Gastrocnemius medialis (tissue), 4 donors: Measurements from ENCODE around the gene MRPL2. TPM values are rescaled to one million over a fixed set of nuclear protein-coding genes. Genes with fewer than 3 reads are reported as not detected.
A peak's percentile ranks its signal among the peaks of the same experiment; 100 is the strongest.

ENCODE experiments used
- ATAC-seq, 2 donors: fragments of 150-250 bp; one replicate each; pipeline ENCODE4 v1.9.1; 2016
- DNase-seq, 2 donors: peaks; one replicate each; pipeline ENCODE4 v3.0.0-alpha.2; 2019
- H3K27ac ChIP-seq, 4 donors: fragments of 200-600 bp; sonication (generic); 1 replicate in 1 of 4; 2 replicates in 3 of 4; pipeline ENCODE4 v1.5.1; 2016 to 2018; ENCODE audit warnings: mild to moderate bottlenecking in 2 of 4, moderate library complexity in 1 of 4
- H3K27me3 ChIP-seq, 3 donors: fragments of 200-600 bp; sonication (generic) in 2 of 3; 1 replicate in 1 of 3; 2 replicates in 2 of 3; pipeline versions ENCODE4 v1.5.1 to v1.6.0; 2016 to 2019; ENCODE audit warnings: mild to moderate bottlenecking in 1 of 3, moderate library complexity in 1 of 3
- H3K36me3 ChIP-seq, 2 donors: fragments of 200-600 bp; sonication (generic) in 1 of 2; one replicate each; pipeline ENCODE4 v1.5.1; 2017 to 2018
- H3K4me1 ChIP-seq, 2 donors: fragments of 200-600 bp; sonication (generic) in 1 of 2; one replicate each; pipeline ENCODE4 v1.5.1; 2016 to 2017; ENCODE audit warnings: mild to moderate bottlenecking in 2 of 2
- H3K4me3 ChIP-seq, 4 donors: fragments of 200-600 bp; sonication (generic) in 3 of 4; 1 replicate in 1 of 4; 2 replicates in 3 of 4; pipeline ENCODE4 v1.5.1; 2016 to 2019; ENCODE audit warnings: mild to moderate bottlenecking in 2 of 4
- H3K9me3 ChIP-seq, 3 donors: fragments of 200-600 bp; sonication (generic) in 2 of 3; 1 replicate in 1 of 3; 2 replicates in 2 of 3; pipeline ENCODE4 v1.5.1; 2016 to 2019
- POLR2A ChIP-seq, 2 donors: fragments of 450-650 bp; IDR thresholded peaks; one replicate each; pipeline ENCODE4 v1.6.1; 2017; ENCODE audit warnings: antibody characterized with exemption in 2 of 2, mild to moderate bottlenecking in 2 of 2, moderate library complexity in 2 of 2
- in situ Hi-C, 4 donors: fragments of 200-750 bp; cut with MboI; loops; one replicate each; pipeline versions ENCODE4 v1.15.0 to v1.8.0; 2017; ENCODE audit warnings: low sequenced_read_pairs in 4 of 4
- intact Hi-C: fragments of 100-400 bp; cut with DNase I; formaldehyde crosslinking; loops from one replicate; pipeline ENCODE4 v1.15.1; 2023; ENCODE audit warnings: low total_unique reads
- total RNA-seq, 4 donors: library from RNA; depleted of rRNA; stranded (reverse); fragments of >200 nt; gene quantifications; one replicate each; pipeline versions ENCODE4 v1.1.0 to v1.2.3, GENCODE V29; 2016
- TF ChIP-seq, protein P1 (sequence below), 5 experiments: fragments of 450-650 bp in 3 of 5; fragments of 200-600 bp in 2 of 5; sonication (generic) in 2 of 5; IDR thresholded peaks in 4 of 5; conservative IDR thresholded peaks in 1 of 5; 1 replicate in 4 of 5; 2 replicates in 1 of 5; pipeline ENCODE4 v1.5.1; 2016 to 2019; ENCODE audit warnings: antibody characterized with exemption in 5 of 5, mild to moderate bottlenecking in 3 of 5, moderate library complexity in 3 of 5

Gene MRPL2
- total RNA-seq, 4 donors from 2014 or later: 34.1 to 64.9 (median 41.1) TPM

DNA sequence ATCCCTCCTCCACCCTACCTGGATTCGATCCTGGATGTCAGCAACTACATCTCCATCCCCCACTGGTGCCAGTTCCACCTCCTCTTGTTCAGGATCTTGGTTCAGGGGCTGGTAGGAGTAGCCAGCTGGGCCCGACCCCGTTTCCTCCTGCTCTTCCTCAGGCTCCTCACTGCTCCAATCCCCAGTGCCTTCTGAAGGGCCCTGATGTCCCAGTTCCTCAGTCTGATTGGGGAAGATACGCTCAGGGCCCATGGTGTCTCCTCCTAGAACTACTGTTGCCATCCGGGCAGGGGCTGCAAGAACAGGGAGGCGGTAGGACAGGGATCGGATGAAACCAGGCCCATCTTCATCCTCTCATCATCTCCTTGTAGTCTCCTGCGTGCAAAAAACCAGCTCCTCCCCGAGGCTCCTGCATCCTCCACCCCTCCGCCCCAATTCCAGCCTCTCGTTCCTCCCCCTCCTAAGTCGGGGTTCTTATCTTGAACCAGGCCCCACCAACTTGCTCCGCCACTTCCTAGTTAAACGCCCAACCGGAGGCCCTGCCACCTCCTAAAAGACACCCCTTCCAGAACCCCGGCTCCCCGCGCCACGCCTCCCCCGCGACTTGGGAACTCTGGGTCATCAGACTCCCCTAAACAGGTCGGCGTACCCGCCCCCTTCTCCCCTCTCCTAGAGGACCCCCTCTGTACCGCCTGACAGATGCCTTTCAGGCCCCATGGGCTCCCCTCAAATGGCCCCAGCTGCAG lies 46.0 kb downstream of the MRPL2 start:
- DNase-seq (no peak), ATAC-seq (peak in 1 of 2 donors; percentile 3)
- peak overlapping the region; percentile 80 to 97 (median 93) for H3K27ac ChIP-seq
- peaks cover 0 to 53% of the 10 kb centered on the region in 2 donors for H3K36me3 ChIP-seq
- peak overlapping the region; percentile 77 to 90 (median 82) for H3K4me3 ChIP-seq
- H3K27me3 ChIP-seq: no peaks in the 10 kb centered on the region
- intact Hi-C loops (loop anchor here (2.0 to 10.0 kb wide), 4 partner anchors 28 to 1278 kb away; partner anchors contain the start of genes MRPS10, PPP2R5D and TFEB), in situ Hi-C loops (loop anchor here in 1 of 4 donors (10.0 kb wide), 1 partner anchor 448 kb away; the partner anchor contains the start of gene UBR2)
- TF ChIP-seq, protein P1, sequence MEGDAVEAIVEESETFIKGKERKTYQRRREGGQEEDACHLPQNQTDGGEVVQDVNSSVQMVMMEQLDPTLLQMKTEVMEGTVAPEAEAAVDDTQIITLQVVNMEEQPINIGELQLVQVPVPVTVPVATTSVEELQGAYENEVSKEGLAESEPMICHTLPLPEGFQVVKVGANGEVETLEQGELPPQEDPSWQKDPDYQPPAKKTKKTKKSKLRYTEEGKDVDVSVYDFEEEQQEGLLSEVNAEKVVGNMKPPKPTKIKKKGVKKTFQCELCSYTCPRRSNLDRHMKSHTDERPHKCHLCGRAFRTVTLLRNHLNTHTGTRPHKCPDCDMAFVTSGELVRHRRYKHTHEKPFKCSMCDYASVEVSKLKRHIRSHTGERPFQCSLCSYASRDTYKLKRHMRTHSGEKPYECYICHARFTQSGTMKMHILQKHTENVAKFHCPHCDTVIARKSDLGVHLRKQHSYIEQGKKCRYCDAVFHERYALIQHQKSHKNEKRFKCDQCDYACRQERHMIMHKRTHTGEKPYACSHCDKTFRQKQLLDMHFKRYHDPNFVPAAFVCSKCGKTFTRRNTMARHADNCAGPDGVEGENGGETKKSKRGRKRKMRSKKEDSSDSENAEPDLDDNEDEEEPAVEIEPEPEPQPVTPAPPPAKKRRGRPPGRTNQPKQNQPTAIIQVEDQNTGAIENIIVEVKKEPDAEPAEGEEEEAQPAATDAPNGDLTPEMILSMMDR (IDR thresholded peaks at IDR 0.05 in 4 of 5, conservative IDR thresholded peaks at IDR 0.05 in 1 of 5): no peak
- no peak for TF ChIP-seq POLR2A (IDR thresholded peaks at IDR 0.05)
- H3K9me3 ChIP-seq: no peaks in the 10 kb centered on the region
- H3K4me1 ChIP-seq: peaks cover 48 to 52% of the 10 kb centered on the region in 2 donors

DNA sequence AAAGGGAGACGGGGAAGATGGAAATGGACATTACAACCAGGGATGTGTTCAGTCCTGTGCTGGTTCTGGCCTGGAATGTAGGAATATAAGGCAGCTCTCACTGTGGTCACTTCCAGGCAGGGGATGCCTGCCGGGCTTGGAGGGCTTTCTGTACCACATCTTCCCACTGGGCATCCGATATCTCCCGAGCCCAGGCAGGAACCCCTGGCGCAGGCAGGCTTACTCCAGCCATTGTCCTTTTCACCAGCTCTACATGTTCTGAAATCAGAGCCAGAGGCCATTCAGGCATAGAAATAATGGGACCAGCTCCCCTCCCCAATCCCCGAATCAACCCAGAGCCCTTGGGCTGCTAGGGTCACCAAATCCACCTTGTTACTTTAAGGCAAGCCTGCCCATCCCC lies 46.9 kb downstream of the MRPL2 start:
- no peaks in the 10 kb centered on the region for H3K9me3 ChIP-seq
- DNase-seq (no peak), ATAC-seq (no peak)
- no peaks in the 10 kb centered on the region for H3K27me3 ChIP-seq
- TF ChIP-seq POLR2A (IDR thresholded peaks at IDR 0.05): no peak
- TF ChIP-seq, protein P1 (IDR thresholded peaks at IDR 0.05 in 4 of 5, conservative IDR thresholded peaks at IDR 0.05 in 1 of 5): no peak
- H3K4me3 ChIP-seq: no peak overlapping the region
- H3K4me1 ChIP-seq: peaks cover 39 to 43% of the 10 kb centered on the region in 2 donors
- H3K36me3 ChIP-seq: peaks cover 0 to 53% of the 10 kb centered on the region in 2 donors
- in situ Hi-C loops: loop anchor here in 1 of 4 donors (10.0 kb wide), 1 partner anchor 448 kb away; the partner anchor contains the start of gene UBR2
- H3K27ac ChIP-seq: peak overlapping the region in 1 of 4 donors; percentile 91
- intact Hi-C loops: loop anchor here (2.0 to 10.0 kb wide), 4 partner anchors 28 to 1278 kb away; partner anchors contain the start of genes MRPS10, PPP2R5D and TFEB

DNA sequence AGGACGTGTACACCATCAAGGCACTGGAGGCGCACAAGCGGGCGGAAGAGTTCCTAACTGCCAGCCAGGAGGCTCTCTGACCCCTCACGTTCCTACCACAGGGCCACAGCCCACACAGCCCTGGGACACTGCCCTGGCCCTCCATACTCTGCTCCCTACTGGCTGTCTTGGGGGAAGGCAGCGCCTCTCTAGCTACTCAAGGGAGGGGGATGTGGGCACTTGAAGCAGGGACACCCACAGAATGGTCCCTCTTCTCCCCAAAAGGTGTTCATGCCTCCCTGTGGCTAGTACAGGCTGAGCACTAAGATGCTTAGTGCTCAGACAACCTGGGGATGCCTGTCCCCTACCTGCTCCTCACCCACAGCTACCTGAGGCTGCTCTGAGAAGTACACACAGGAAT lies 48.0 kb downstream of the MRPL2 start:
- Histone ChIP-seq H3K4me3 (no peak overlapping the region), H3K36me3 (peaks cover 0 to 58% of the 10 kb centered on the region in 2 donors), H3K27ac (no peak overlapping the region), H3K27me3 (no peaks in the 10 kb centered on the region), H3K9me3 (no peaks in the 10 kb centered on the region), H3K4me1 (peaks cover 27 to 31% of the 10 kb centered on the region in 2 donors)
- intact Hi-C loops: loop anchor here (10.0 kb wide), 2 partner anchors 796 to 1276 kb away; partner anchors contain the start of genes MRPS10 and TFEB
- in situ Hi-C loops: loop anchor here in 1 of 4 donors (10.0 kb wide), 1 partner anchor 446 kb away; the partner anchor contains the start of gene UBR2
- ATAC-seq (no peak), DNase-seq (no peak)
- no peak for TF ChIP-seq POLR2A (IDR thresholded peaks at IDR 0.05)
- TF ChIP-seq, protein P1 (IDR thresholded peaks at IDR 0.05 in 4 of 5, conservative IDR thresholded peaks at IDR 0.05 in 1 of 5): no peak

DNA sequence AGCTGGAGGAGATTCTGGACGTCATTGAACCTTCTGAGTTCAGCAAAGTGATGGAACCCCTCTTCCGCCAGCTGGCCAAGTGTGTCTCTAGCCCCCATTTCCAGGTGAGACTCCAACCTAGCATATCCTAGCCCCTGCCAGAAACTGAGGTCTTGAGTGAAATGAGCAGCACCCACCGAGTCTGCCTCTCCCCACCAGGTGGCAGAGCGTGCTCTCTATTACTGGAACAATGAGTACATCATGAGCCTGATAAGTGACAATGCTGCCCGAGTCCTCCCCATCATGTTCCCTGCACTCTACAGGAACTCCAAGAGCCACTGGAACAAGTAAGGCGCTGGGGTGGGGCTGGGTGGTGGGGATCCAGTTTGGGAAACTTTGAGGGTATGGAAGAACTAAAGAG lies 50.1 kb downstream of the MRPL2 start:
- TF ChIP-seq, protein P1 (IDR thresholded peaks at IDR 0.05 in 4 of 5, conservative IDR thresholded peaks at IDR 0.05 in 1 of 5): peak in 4 of 5 experiments; percentile 46 to 56 (median 52)
- TF ChIP-seq POLR2A (IDR thresholded peaks at IDR 0.05): no peak
- H3K36me3 ChIP-seq: peaks cover 0 to 58% of the 10 kb centered on the region in 2 donors
- no peaks in the 10 kb centered on the region for H3K27me3 ChIP-seq
- intact Hi-C loops (loop anchor here (2.0 kb wide), 1 partner anchor 134 kb away; no protein-coding TSS in a partner anchor), in situ Hi-C loops (no loop called here)
- H3K27ac ChIP-seq: peak overlapping the region in 1 of 4 donors; percentile 27
- peaks cover 15 to 20% of the 10 kb centered on the region in 2 donors for H3K4me1 ChIP-seq
- DNase-seq: peak in 1 of 2 donors; percentile 59
- no peak overlapping the region for H3K4me3 ChIP-seq
- ATAC-seq: no peak
- H3K9me3 ChIP-seq: no peaks in the 10 kb centered on the region
